Right lung (tissue), 5 donors: ENCODE data around the gene ZNF135. TPM values are rescaled to one million over a fixed set of nuclear protein-coding genes. Genes with fewer than 3 reads are reported as not detected.

Experiments
- DNase-seq, 2 donors: peaks; one replicate each; pipeline ENCODE4 v3.0.0-alpha.2; 2013
- polyA plus RNA-seq, 5 donors: library from polyadenylated mRNA; unstranded; fragments of 120-200 nt; gene quantifications; one replicate each; pipeline versions ENCODE4 v1.2.1 to v1.2.3, GENCODE V29; 2013; ENCODE audit warnings: inconsistent platforms in 1 of 5, low replicate concordance in 1 of 5; ENCODE audit not compliant: insufficient read length in 5 of 5, insufficient read depth in 1 of 5

Gene ZNF135
- polyA plus RNA-seq, 5 donors = 18.3 to 35.3 (median 29.7) TPM

GRCh38 chr19:58045411-58046050 is 13.6 kb upstream of the ZNF135 start:
- no peak for DNase-seq

- no peak for DNase-seq
Observed at GRCh38 chr19:58046856-58047255, 12.2 kb upstream of the ZNF135 start.

- no peak for DNase-seq
Observed at GRCh38 chr19:58047672-58048071, 11.4 kb upstream of the ZNF135 start.

GRCh38 chr19:58052256-58052655 is 6.8 kb upstream of the ZNF135 start:
- DNase-seq = no peak

GRCh38 chr19:58053480-58054156 is 5.5 kb upstream of the ZNF135 start:
- no peak for DNase-seq

GRCh38 chr19:58054901-58055874 is 3.9 kb upstream of the ZNF135 start:
- DNase-seq = peak; percentile 77 to 78

GRCh38 chr19:58056261-58056660 is 2.8 kb upstream of the ZNF135 start:
- DNase-seq = no peak

GRCh38 chr19:58056861-58057260 is 2.2 kb upstream of the ZNF135 start:
- DNase-seq = no peak

- DNase-seq = no peak
Observed at GRCh38 chr19:58058467-58058866, 615 bp upstream of the ZNF135 start.

GRCh38 chr19:58059671-58060078 is 593 bp downstream of the ZNF135 start:
- no peak for DNase-seq

- no peak for DNase-seq
Observed at GRCh38 chr19:58060231-58060630, 1.1 kb downstream of the ZNF135 start.

GRCh38 chr19:58063712-58064111 is 4.6 kb downstream of the ZNF135 start:
- no peak for DNase-seq

- no peak for DNase-seq
Observed at GRCh38 chr19:58067240-58067912, 8.3 kb downstream of the ZNF135 start.

- no peak for DNase-seq
Observed at GRCh38 chr19:58079792-58080191, 20.7 kb downstream of the ZNF135 start.

GRCh38 chr19:58083021-58083420 is 23.9 kb downstream of the ZNF135 start:
- no peak for DNase-seq

- DNase-seq = no peak
Observed at GRCh38 chr19:58084596-58085347, 25.7 kb downstream of the ZNF135 start.

- DNase-seq = no peak
Observed at GRCh38 chr19:58085348-58085875, 26.3 kb downstream of the ZNF135 start.

- DNase-seq = no peak
Observed at GRCh38 chr19:58086825-58087710, 28.0 kb downstream of the ZNF135 start.

- no peak for DNase-seq
Observed at GRCh38 chr19:58088521-58089052, 29.5 kb downstream of the ZNF135 start.
